Testis (tissue), 2 donors: Measurements from ENCODE around the gene TRUB2.

Experiments used
- POLR2A ChIP-seq: fragments of 450-650 bp; IDR thresholded peaks from one replicate; pipeline ENCODE4 v1.6.1; 2017; ENCODE audit warnings: antibody characterized with exemption, mild to moderate bottlenecking, moderate library complexity
- TF ChIP-seq, protein P1 (sequence below), 3 experiments: fragments of 450-650 bp in 2 of 3; fragments of 200-600 bp in 1 of 3; sonication (generic) in 1 of 3; IDR thresholded peaks; one replicate each; pipeline ENCODE4 v1.5.1; 2016 to 2019; ENCODE audit warnings: antibody characterized with exemption in 3 of 3, mild to moderate bottlenecking in 2 of 3, moderate library complexity in 1 of 3

DNA sequence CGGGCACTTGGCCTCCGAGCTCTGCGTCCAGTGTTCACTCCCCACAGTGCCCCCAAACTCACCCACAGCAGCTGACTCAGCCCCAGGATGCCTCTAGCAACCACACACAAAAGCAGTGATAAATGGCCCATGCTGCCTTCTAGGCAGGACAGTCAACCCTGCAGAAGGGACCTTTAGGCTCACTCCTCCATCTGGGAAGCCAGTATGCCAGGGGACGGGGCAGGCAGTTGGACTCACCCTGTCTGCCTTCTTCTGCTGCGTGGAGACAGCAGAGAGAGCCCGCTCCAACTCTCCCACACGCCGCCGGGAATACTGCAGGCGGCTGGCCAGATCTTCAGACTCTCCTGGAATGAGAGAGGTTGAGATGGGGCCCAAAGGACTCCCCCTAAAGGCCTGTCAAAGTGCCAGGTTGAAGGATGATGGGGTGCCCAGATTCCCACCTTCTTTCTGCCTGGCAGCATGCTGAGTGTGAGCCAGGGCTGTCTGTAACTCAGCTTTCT is 56.8 kb downstream of the TRUB2 start:
- TF ChIP-seq, protein P1, sequence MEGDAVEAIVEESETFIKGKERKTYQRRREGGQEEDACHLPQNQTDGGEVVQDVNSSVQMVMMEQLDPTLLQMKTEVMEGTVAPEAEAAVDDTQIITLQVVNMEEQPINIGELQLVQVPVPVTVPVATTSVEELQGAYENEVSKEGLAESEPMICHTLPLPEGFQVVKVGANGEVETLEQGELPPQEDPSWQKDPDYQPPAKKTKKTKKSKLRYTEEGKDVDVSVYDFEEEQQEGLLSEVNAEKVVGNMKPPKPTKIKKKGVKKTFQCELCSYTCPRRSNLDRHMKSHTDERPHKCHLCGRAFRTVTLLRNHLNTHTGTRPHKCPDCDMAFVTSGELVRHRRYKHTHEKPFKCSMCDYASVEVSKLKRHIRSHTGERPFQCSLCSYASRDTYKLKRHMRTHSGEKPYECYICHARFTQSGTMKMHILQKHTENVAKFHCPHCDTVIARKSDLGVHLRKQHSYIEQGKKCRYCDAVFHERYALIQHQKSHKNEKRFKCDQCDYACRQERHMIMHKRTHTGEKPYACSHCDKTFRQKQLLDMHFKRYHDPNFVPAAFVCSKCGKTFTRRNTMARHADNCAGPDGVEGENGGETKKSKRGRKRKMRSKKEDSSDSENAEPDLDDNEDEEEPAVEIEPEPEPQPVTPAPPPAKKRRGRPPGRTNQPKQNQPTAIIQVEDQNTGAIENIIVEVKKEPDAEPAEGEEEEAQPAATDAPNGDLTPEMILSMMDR (IDR thresholded peaks at IDR 0.05), result no peak
- TF ChIP-seq POLR2A, result no peak
